Ovary (tissue), 3 donors: ENCODE measurements around the gene COL5A3.

Experiments used
- POLR2A ChIP-seq: fragments of 450-650 bp; IDR thresholded peaks from one replicate; pipeline ENCODE4 v1.6.1; 2017; ENCODE audit warnings: antibody characterized with exemption, mild to moderate bottlenecking, moderate library complexity
- TF ChIP-seq, protein P1 (sequence below), 3 donors: fragments of 450-650 bp in 2 of 3; fragments of 200-600 bp in 1 of 3; IDR thresholded peaks; one replicate each; pipeline versions ENCODE4 v1.5.1 to v1.8.0; 2016 to 2022; ENCODE audit warnings: antibody characterized with exemption in 3 of 3, mild to moderate bottlenecking in 1 of 3
- donor health status: DM: no; HTN: no; CAD: no.

DNA sequence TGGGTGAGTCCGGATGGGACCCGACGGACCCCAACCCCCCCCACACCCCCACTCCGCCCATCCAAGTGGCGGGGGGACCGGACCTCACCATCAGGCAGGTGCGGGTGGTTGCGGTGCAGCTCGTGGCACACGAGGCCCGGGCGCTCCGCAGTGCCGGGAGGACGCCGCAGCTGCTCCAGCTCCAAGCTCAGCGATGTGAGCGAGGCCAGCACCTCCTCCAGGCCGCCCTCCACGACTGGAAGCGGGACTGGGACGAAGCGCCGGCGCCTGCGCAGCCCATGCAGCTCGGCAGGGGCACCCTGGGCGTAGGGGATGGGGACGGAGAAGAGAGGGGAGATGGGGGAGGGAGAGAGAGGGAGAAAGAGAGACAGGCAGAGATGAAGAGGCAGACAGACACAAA lies 43.9 kb downstream of the COL5A3 start:
- TF ChIP-seq, protein P1, sequence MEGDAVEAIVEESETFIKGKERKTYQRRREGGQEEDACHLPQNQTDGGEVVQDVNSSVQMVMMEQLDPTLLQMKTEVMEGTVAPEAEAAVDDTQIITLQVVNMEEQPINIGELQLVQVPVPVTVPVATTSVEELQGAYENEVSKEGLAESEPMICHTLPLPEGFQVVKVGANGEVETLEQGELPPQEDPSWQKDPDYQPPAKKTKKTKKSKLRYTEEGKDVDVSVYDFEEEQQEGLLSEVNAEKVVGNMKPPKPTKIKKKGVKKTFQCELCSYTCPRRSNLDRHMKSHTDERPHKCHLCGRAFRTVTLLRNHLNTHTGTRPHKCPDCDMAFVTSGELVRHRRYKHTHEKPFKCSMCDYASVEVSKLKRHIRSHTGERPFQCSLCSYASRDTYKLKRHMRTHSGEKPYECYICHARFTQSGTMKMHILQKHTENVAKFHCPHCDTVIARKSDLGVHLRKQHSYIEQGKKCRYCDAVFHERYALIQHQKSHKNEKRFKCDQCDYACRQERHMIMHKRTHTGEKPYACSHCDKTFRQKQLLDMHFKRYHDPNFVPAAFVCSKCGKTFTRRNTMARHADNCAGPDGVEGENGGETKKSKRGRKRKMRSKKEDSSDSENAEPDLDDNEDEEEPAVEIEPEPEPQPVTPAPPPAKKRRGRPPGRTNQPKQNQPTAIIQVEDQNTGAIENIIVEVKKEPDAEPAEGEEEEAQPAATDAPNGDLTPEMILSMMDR (IDR thresholded peaks at IDR 0.05) = no peak
- TF ChIP-seq POLR2A = no peak
